ENCODE measurements around the gene TFCP2L1. TPM values are rescaled to one million over a fixed set of nuclear protein-coding genes. Genes with fewer than 3 reads are reported as not detected.

TFCP2L1 gene
- total RNA-seq, 2 donors from 2014 or later = 1.1 to 3.4 TPM

DNA sequence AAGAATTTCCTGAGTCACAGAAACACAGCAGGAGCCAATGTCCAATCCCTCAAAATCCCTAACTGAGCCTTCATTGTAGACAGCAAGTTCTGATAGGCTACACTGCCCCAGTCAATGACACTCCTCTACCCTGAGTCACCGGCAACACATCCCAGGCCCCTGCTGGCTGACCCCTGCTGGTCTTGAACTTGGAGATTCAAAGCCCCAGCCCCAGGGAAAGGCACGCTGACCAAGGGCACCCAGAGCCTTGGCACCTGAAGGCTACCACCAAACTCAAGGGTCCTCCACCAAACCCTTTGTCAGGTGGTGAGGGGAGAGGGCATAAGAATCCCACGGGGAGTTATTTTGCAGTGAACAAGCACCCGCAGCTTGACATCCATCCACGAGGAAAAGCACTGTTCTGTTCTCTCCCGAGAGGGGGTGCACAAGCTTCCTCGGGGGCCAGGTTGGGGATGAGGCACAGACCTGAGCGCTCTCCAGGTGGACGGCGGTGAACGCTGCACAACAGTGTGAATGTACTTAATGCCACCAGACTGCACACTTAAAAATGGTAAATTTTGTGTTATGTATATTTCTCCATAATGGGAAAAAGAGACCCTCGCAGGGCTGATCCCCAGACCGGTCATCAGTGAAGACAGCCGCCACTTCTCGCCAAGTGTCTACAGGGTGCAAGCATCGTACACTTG is 46.9 kb downstream of the TFCP2L1 start:
- Histone ChIP-seq H3K36me3 (no peaks in the 10 kb centered on the region), H3K4me1 (ENCODE audit: control insufficient read depth in 1 of 2, low read depth in 2 of 2) (no peaks in the 10 kb centered on the region), H3K9me3 (no peaks in the 10 kb centered on the region), H3K4me3 (no peak overlapping the region), H3K27ac (no peak overlapping the region), H3K27me3 (replicated peaks; ENCODE audit: insufficient read depth) (no peaks in the 10 kb centered on the region)
- DNase-seq (ENCODE audit: low spot score) (no peak), ATAC-seq (ENCODE audit: insufficient number of reproducible peaks, low FRiP score, low read depth) (no peak)
- TF ChIP-seq, protein P1, sequence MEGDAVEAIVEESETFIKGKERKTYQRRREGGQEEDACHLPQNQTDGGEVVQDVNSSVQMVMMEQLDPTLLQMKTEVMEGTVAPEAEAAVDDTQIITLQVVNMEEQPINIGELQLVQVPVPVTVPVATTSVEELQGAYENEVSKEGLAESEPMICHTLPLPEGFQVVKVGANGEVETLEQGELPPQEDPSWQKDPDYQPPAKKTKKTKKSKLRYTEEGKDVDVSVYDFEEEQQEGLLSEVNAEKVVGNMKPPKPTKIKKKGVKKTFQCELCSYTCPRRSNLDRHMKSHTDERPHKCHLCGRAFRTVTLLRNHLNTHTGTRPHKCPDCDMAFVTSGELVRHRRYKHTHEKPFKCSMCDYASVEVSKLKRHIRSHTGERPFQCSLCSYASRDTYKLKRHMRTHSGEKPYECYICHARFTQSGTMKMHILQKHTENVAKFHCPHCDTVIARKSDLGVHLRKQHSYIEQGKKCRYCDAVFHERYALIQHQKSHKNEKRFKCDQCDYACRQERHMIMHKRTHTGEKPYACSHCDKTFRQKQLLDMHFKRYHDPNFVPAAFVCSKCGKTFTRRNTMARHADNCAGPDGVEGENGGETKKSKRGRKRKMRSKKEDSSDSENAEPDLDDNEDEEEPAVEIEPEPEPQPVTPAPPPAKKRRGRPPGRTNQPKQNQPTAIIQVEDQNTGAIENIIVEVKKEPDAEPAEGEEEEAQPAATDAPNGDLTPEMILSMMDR (IDR thresholded peaks at IDR 0.05) = no peak

DNA sequence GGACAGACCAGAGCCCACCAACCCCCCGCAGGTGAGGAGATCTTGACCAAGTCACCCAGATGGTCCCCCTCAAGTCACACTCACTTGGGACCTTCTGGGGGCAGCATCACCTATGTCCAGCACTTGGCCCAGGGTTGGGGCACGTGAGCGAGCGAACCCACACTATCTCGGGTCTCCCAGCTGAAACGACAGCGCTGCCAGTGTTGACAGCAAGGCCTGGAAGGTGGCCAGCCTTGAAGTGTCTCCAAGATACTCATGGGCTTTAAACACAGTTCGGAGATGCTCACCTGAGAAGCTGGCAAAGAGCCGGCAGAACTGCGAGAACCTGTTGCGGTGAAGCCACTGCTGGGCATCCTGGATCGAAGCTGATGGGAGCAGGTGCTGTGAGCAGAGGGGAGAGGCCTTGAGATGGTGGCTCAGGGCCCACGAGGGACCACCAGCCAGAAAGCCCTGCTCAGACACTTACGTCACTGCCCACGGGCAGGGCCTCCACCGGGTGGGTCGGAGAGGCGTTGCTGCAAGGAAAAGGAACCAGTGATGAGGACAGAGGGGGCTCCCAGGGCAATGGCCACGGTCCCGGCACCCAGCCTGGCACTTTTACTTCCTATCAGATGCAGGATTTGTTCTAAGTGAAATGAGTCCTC is 47.5 kb downstream of the TFCP2L1 start:
- Histone ChIP-seq H3K27ac (no peak overlapping the region), H3K9me3 (no peaks in the 10 kb centered on the region)

DNA sequence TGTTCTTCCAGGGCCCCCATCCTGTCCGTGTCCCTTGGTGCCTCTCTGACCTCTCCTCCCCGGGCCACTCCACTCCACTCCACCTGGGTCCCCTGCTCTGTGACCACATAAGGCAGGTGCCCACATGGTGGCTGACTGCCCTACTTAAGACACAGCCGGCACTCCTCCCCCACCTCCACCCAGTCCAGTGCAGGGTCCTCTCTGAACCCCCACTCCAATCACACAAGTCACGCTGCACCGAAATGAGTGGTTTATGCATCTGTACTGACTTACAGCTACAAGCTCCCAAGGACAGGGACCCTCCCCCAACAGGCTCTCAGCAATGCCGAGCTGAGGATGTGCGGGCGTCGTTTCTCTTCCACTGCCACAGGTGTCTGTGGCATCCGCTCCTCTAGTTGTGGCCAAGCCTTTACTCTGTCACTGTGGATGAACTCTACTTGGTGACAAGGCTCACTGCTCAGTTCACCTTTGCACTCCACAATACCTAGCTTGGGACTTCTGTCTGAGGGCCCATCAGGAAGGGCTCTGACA is 48.3 kb downstream of the TFCP2L1 start:
- TF ChIP-seq, protein P1 (IDR thresholded peaks at IDR 0.05) = no peak
- no peak for ATAC-seq (ENCODE audit: insufficient number of reproducible peaks, low FRiP score, low read depth)
- Histone ChIP-seq H3K36me3 (no peaks in the 10 kb centered on the region), H3K27ac (no peak overlapping the region), H3K27me3 (replicated peaks; ENCODE audit: insufficient read depth) (no peaks in the 10 kb centered on the region), H3K9me3 (no peaks in the 10 kb centered on the region), H3K4me1 (ENCODE audit: control insufficient read depth in 1 of 2, low read depth in 2 of 2) (no peaks in the 10 kb centered on the region), H3K4me3 (no peak overlapping the region)
- no peak for DNase-seq (ENCODE audit: low spot score)

More for the DNA sequence above, 47.5 kb downstream of the TFCP2L1 start:
- TF ChIP-seq, protein P1 (IDR thresholded peaks at IDR 0.05) = no peak
- DNase-seq (ENCODE audit: low spot score) (no peak), ATAC-seq (ENCODE audit: insufficient number of reproducible peaks, low FRiP score, low read depth) (no peak)
- Histone ChIP-seq H3K4me1 (ENCODE audit: control insufficient read depth in 1 of 2, low read depth in 2 of 2) (no peaks in the 10 kb centered on the region), H3K36me3 (no peaks in the 10 kb centered on the region), H3K27me3 (replicated peaks; ENCODE audit: insufficient read depth) (no peaks in the 10 kb centered on the region), H3K4me3 (no peak overlapping the region)

DNA sequence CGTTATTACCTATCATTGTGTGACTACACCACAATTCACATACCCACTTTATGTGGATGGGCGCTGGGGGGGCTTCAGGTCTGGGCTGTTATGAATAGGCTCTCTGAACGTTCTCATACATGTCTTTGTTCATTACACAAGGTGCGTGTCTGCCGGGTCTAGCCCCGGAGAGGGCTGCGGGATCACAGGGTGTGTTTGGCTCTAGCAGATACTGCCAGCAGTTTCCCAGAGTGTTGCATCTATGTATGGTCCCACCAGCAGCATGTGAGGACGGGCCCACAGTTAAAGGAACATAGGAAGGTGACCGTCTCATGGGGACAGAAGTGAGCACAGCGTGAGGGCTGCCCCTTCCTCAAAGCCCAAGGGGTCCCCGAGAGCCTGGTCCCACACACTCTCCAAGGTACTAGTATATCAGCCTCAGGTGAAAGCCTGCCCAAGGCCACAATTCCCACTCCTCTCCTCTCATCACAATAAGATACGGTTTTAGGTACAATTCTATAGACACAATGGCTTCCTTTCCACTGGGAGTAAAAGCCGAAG is 48.8 kb downstream of the TFCP2L1 start:
- TF ChIP-seq, protein P1 (IDR thresholded peaks at IDR 0.05) = no peak
- DNase-seq (ENCODE audit: low spot score) = no peak

DNA sequence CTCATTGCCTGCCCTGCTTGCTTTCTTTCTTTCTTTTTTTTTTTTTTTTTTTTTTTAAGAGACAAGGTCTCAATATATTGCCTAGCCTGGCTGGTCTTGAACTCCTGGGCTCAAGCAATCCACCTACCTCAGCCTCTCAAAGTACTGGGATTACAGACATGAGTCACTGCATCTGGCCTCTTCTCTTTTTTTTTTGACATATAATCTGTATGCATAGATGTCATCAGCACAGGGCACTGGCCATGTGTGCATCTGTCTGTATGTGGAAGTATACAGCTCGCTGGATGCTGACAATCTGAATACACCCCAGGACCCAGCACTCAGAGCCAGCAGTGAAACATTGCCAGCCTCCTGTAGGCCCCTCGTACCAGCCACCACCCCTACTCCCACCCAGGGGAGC is 49.5 kb downstream of the TFCP2L1 start:
- ATAC-seq (ENCODE audit: insufficient number of reproducible peaks, low FRiP score, low read depth) (no peak), DNase-seq (ENCODE audit: low spot score) (no peak)
- Histone ChIP-seq H3K4me3 (no peak overlapping the region), H3K27ac (no peak overlapping the region), H3K4me1 (ENCODE audit: control insufficient read depth in 1 of 2, low read depth in 2 of 2) (no peaks in the 10 kb centered on the region), H3K27me3 (replicated peaks; ENCODE audit: insufficient read depth) (no peaks in the 10 kb centered on the region), H3K9me3 (no peaks in the 10 kb centered on the region), H3K36me3 (no peaks in the 10 kb centered on the region)
- TF ChIP-seq, protein P1 (IDR thresholded peaks at IDR 0.05) = no peak

More for the DNA sequence above, 48.8 kb downstream of the TFCP2L1 start:
- Histone ChIP-seq H3K4me1 (ENCODE audit: control insufficient read depth in 1 of 2, low read depth in 2 of 2) (no peaks in the 10 kb centered on the region), H3K9me3 (no peaks in the 10 kb centered on the region), H3K27me3 (replicated peaks; ENCODE audit: insufficient read depth) (no peaks in the 10 kb centered on the region), H3K27ac (no peak overlapping the region), H3K4me3 (no peak overlapping the region), H3K36me3 (no peaks in the 10 kb centered on the region)
- no peak for ATAC-seq (ENCODE audit: insufficient number of reproducible peaks, low FRiP score, low read depth)

Measured in thoracic aorta (tissue), 2 donors.